Measurements from ENCODE around the gene DICER1. TPM values are rescaled to one million over a fixed set of nuclear protein-coding genes. Genes with fewer than 3 reads are reported as not detected.

The DICER1 gene
- total and polyA plus RNA-seq, 8 donors = 5.7 to 37.8 (median 24.6) TPM

DNA sequence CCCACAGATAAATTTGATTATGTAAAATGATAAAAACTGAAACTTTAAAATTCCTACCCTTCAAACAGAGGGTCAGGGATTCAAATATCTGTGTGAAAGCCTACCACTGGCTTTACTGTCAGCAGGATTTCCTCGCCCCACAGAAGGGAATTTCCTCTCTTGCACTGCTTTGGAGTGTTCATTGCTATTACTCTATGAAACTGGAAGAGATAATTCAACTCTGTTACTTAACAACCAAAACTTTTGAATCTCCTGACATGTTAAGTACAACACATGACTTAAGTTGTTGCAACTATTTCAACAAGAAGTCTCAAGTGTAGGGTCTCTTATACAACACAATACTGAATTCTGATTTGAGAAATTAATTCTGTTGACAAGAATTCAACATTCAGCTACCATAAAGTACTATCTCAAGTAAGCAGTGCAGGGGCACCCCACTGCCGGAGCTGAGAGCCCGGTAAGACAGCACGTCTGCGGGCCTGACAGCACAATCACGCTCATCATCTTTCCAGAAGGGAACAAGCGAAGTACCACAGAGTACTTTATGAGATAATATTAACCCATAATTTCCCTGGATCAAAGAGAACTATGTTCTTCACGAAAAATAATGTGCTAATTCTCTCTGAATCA, 22.9 kb downstream of the DICER1 start:
- TF ChIP-seq, protein P1, sequence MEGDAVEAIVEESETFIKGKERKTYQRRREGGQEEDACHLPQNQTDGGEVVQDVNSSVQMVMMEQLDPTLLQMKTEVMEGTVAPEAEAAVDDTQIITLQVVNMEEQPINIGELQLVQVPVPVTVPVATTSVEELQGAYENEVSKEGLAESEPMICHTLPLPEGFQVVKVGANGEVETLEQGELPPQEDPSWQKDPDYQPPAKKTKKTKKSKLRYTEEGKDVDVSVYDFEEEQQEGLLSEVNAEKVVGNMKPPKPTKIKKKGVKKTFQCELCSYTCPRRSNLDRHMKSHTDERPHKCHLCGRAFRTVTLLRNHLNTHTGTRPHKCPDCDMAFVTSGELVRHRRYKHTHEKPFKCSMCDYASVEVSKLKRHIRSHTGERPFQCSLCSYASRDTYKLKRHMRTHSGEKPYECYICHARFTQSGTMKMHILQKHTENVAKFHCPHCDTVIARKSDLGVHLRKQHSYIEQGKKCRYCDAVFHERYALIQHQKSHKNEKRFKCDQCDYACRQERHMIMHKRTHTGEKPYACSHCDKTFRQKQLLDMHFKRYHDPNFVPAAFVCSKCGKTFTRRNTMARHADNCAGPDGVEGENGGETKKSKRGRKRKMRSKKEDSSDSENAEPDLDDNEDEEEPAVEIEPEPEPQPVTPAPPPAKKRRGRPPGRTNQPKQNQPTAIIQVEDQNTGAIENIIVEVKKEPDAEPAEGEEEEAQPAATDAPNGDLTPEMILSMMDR (IDR thresholded peaks at IDR 0.05) = no peak
- Histone ChIP-seq H3K27ac (peak overlapping the region in 1 of 4 donors; percentile 44), H3K4me3 (no peak overlapping the region), H3K27me3 (no peaks in the 10 kb centered on the region), H3K36me3 (peaks cover 0 to 7% (median 4%) of the 10 kb centered on the region in 3 donors), H3K9me3 (no peaks in the 10 kb centered on the region), H3K4me1 (peaks cover 9 to 29% (median 18%) of the 10 kb centered on the region in 3 donors)
- 89 to 90% methylated on average over 8 of the region's 8 CpGs for WGBS, 2 donors
- ATAC-seq (peak in 2 of 4 donors; percentile 59 to 60), FAIRE-seq (no peak), DNase-seq (no peak)
- intact Hi-C loops (cut with DNase I) = no loop called here

DNA sequence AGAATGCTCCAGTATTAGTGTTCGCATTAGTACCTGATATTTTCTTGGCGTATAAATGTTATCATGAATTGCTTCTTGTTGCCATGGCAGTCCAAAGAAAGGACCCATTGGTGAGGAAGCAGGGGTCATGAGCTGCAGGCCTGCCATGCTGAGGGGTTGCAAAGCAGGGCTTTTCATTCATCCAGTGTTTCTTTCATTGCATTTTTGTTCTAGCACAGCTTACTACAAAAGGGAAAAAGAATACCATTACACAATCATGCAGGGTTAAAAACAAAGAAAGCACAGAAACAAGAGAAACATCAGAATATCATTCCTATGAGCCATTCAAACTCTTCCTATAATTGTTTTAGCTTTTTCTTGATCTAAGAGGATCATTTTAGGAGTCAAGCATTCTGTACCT, 24.0 kb downstream of the DICER1 start:
- H3K27me3 ChIP-seq = no peaks in the 10 kb centered on the region
- FAIRE-seq (no peak), ATAC-seq (no peak), DNase-seq (no peak)
- TF ChIP-seq, protein P1 (IDR thresholded peaks at IDR 0.05) = no peak
- H3K4me3 ChIP-seq = no peak overlapping the region
- H3K36me3 ChIP-seq = peaks cover 0 to 7% (median 4%) of the 10 kb centered on the region in 3 donors
- WGBS, 2 donors = 86 to 89% methylated on average over 2 of the region's 2 CpGs
- H3K9me3 ChIP-seq = no peaks in the 10 kb centered on the region
- no peak overlapping the region for H3K27ac ChIP-seq
- intact Hi-C loops (cut with DNase I) = no loop called here
- H3K4me1 ChIP-seq = peaks cover 8 to 37% (median 25%) of the 10 kb centered on the region in 3 donors

DNA sequence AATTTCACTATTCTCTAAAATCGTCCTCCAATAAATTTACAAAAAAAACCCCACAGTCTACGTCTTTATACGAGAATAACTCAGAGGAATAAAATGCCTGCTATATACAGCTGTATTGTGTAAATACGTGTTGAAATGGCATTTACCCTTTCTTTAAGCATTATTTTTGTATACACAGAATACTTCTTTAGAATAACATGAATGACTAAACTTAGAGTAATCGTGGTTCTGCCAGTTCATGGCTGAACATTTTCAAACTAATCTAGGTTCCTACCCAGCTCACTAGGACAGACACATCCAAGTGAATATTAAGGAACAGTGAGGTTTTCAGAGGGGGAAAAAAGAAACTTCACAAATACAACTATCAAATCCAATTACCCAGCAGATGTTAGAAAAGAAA, 24.6 kb downstream of the DICER1 start:
- Histone ChIP-seq H3K4me1 (peaks cover 10 to 37% (median 30%) of the 10 kb centered on the region in 3 donors), H3K9me3 (no peaks in the 10 kb centered on the region), H3K36me3 (peaks cover 0 to 7% (median 4%) of the 10 kb centered on the region in 3 donors), H3K27me3 (no peaks in the 10 kb centered on the region), H3K4me3 (no peak overlapping the region), H3K27ac (no peak overlapping the region)
- ATAC-seq (no peak), FAIRE-seq (no peak), DNase-seq (no peak)
- WGBS, 2 donors = 91 to 92% methylated on average over 5 of the region's 5 CpGs
- intact Hi-C loops (cut with DNase I) = no loop called here
- TF ChIP-seq, protein P1 (IDR thresholded peaks at IDR 0.05) = no peak

DNA sequence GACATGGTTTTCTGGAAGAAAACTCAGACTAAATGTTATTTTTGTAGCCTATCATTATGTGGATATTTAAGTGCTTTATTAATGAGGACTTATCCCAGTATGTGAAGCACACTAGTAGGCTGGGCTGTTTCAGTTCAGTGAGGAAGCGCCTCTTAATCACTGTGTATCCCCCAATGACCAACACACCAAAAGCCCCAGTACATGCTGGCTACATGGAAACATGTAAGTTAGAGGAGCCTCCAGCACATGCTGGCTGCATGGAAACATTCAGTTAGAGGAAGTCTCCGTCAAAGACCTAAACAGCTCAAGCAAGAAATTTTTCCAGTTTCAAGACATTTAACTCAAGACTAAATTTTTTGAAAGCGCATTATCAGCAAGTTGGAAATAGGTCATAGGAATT, 26.8 kb downstream of the DICER1 start:
- Histone ChIP-seq H3K4me1 (peaks cover 15 to 38% (median 37%) of the 10 kb centered on the region in 3 donors), H3K27me3 (no peaks in the 10 kb centered on the region), H3K27ac (no peak overlapping the region), H3K9me3 (no peaks in the 10 kb centered on the region), H3K36me3 (peaks cover 0 to 7% (median 7%) of the 10 kb centered on the region in 3 donors), H3K4me3 (no peak overlapping the region)
- FAIRE-seq (no peak), DNase-seq (no peak), ATAC-seq (no peak)
- intact Hi-C loops (cut with DNase I) = no loop called here
- TF ChIP-seq, protein P1 (IDR thresholded peaks at IDR 0.05) = no peak
- WGBS, 2 donors = 98 to 99% methylated on average over 3 of the region's 3 CpGs

DNA sequence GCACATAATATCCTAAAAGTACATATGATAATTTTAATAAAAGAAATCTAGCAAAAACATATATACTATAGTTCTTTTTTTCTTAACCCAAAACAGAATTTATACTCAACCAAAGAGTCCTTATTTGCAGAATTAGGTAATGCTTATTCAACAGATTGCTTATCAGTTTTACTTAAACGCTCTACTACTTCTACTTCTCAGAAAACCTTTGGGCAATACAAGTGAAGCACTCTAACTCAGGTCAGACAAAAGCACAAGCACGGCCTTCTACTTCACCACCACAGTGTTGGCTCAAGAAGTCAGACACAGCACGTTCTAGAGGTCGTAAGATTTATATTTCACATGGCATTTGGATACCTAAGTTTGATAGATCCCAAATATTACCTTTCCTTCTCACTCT, 29.2 kb downstream of the DICER1 start:
- Histone ChIP-seq H3K27me3 (no peaks in the 10 kb centered on the region), H3K4me1 (peaks cover 15 to 36% (median 36%) of the 10 kb centered on the region in 3 donors), H3K4me3 (no peak overlapping the region), H3K36me3 (peaks cover 0 to 24% (median 13%) of the 10 kb centered on the region in 3 donors), H3K27ac (peak overlapping the region in 2 of 4 donors; percentile 62 to 63), H3K9me3 (no peaks in the 10 kb centered on the region)
- no peak for FAIRE-seq
- 44 to 46% methylated on average over 4 of the region's 4 CpGs for WGBS, 2 donors
- intact Hi-C loops (cut with DNase I) = no loop called here
- TF ChIP-seq, protein P1 (IDR thresholded peaks at IDR 0.05) = no peak
- no peak for DNase-seq
- peak; percentile 89 to 94 (median 92) for ATAC-seq
